ENCODE results near the gene SPPL2B.

Gene SPPL2B, protein sequence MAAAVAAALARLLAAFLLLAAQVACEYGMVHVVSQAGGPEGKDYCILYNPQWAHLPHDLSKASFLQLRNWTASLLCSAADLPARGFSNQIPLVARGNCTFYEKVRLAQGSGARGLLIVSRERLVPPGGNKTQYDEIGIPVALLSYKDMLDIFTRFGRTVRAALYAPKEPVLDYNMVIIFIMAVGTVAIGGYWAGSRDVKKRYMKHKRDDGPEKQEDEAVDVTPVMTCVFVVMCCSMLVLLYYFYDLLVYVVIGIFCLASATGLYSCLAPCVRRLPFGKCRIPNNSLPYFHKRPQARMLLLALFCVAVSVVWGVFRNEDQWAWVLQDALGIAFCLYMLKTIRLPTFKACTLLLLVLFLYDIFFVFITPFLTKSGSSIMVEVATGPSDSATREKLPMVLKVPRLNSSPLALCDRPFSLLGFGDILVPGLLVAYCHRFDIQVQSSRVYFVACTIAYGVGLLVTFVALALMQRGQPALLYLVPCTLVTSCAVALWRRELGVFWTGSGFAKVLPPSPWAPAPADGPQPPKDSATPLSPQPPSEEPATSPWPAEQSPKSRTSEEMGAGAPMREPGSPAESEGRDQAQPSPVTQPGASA

DNA sequence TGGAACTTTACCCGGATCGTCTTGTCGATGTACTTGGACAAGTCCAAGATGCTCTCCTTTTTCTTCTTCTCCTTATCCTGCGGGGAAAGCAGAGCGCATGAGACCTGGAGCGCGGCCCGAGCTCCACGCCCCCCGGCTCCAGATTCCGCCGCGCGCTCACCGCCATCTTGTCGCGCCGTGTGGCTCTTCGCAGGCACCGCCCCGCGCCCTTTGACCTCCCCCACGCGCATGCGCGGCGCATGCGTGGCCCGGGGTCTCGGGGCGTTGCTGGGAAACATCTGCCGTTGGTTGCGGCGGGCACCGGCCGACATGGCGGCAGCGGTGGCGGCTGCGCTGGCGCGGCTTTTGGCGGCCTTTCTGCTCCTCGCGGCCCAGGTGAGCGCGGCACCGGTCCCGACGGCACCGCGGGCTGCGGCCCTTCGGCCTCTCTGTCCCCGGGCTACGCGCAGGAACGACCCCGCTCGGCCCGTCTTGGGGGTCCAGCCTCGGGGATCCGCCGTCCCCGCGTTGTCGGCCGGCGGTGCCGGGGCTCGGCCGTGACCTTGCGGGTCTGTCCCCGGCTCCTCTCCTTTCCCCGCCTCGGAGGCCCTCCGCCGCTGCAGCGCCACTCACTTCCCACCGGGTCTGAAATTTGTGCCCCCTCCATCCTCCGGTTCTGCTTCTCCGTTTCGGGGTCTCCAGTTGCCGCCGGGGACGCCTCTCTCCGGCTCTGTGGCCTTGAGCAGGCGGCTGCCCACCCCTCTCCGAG lies at the start of gene SPPL2B, which contains the start of gene LSM7:
SPPL2B (plus strand) TSS at position 284 of the 748 bp plus-strand sequence; CDS start at position 310, 26 bp downstream.
LSM7 (minus strand) TSS at position 186 of the 748 bp plus-strand sequence; CDS start at position 166, 20 bp downstream.
- TF ChIP-seq, protein P1, sequence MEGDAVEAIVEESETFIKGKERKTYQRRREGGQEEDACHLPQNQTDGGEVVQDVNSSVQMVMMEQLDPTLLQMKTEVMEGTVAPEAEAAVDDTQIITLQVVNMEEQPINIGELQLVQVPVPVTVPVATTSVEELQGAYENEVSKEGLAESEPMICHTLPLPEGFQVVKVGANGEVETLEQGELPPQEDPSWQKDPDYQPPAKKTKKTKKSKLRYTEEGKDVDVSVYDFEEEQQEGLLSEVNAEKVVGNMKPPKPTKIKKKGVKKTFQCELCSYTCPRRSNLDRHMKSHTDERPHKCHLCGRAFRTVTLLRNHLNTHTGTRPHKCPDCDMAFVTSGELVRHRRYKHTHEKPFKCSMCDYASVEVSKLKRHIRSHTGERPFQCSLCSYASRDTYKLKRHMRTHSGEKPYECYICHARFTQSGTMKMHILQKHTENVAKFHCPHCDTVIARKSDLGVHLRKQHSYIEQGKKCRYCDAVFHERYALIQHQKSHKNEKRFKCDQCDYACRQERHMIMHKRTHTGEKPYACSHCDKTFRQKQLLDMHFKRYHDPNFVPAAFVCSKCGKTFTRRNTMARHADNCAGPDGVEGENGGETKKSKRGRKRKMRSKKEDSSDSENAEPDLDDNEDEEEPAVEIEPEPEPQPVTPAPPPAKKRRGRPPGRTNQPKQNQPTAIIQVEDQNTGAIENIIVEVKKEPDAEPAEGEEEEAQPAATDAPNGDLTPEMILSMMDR (IDR thresholded peaks at IDR 0.05): no peak

DNA sequence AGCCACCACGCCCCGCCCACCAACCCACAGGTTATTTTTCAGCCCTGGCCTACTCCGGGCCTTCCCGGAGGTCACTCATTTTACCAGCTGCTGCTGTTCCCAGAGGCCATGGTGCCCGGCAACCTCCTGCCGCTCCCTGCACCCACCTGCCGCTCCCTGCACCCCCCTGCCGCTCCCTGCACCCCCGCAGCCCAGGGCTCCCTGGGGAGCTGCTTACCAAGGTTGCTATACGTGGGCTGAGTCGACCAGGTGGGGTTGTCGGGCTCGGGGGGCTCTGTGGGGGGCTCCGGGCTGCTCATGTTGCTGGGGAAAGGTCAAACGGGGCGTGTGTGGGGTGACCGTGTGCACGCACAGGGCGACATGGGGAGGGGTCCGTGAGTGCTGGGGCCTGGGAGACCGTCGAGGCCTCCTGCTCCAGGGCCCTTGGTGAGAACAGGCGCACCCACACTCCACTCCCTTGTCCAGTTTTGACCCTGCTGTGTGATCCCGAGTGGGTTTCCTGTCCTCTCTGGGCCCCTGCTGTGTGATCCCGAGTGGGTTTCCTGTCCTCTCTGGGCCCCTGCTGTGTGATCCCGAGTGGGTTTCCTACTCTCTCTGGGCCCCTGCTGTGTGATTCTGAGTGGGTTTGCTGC lies 47.7 kb upstream of the SPPL2B start:
- TF ChIP-seq, protein P1 (IDR thresholded peaks at IDR 0.05): no peak

DNA sequence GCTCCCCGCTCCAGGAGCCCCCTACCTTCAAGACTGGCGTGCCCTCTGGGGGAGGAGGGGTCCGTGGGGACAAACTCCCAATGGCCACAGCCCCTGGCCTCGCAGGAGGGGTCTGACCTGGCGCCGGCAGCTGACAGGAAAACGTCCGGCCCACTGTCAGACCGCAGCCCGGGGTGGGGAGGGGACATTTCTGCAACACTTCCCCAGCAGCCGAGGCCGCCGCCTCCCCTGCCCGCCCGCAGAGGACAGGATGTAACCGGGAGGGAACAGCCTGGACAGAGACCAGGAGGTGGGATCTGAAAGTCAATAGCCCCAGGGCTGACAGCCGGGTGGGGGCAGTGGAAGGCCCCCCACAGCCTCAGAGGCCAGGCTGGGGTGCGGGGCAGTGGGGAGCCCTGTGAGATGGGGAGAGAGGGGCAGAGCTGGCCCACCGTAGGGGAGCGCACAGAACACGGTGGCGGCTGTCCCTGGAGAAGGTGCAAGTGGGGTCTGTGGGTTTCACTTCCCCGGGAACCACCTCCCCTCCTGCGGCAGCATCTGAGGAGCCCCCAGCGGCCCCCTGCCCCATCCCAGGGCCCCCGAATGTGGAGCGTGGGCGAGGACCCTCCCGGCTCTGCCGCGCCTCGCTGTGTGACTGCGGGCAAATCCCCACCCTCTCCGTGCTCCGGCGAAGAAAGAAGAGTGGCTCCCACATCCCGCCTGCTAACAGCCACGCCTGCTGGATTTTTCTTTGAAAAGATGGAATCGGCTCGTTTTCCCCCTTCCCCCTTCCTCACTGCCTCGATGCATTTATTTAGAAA lies 46.2 kb upstream of the SPPL2B start, which contains the start of gene PEAK3:
PEAK3 (minus strand) TSS at position 114 of the 800 bp plus-strand sequence. CDS start 1,244 bp downstream, outside the sequence.
- TF ChIP-seq, protein P1 (IDR thresholded peaks at IDR 0.05): no peak

DNA sequence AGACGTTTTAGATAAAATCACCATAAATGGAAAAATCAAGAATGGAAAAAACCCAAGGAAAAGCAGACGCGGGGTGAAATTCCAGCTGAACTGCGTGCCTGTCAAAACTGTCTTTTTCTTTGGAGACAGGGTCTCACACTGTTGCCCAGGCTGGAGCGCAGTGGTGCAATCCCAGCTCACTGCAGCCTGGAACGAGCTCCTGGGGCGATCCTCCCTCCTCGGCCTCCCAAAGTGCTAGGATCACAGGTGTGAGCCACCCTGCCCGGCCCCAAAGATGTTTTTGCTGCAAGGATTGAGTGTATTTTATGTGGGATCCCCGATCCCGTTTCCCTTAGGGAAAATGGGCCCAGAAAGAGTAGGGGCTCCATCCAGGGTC lies 45.6 kb upstream of the SPPL2B start:
- TF ChIP-seq, protein P1 (IDR thresholded peaks at IDR 0.05): no peak

DNA sequence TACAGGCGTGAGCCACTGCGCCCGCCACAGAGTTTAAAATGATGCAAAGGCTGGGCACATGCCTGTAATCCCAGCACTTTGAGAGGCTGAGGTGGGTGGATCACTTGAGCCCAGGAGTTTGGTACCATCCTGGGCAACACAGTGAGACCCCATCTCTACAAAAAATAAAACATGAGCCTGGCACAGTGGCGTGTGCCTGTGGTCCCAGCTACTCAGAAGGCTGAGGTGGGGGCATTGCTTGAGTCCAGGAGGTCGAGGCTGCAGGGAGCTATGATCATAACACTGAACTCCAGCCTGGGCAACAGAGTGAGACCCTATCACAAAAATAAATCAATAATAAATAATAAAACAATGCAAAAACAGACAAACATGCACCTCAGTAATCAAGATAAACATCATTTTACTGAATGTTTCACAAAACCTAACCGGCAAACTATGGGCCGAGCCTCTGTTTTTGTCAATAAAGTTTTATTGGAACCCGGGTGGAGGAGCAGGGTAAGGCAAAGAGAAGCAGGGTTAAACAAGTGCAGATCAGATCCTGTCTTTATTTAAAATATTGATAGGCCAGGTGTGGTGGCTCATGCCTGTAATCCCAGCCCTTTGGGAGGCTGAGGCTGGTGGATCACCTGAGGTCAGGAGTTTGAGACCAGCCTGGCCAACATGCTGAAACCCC lies 44.5 kb upstream of the SPPL2B start:
- TF ChIP-seq, protein P1 (IDR thresholded peaks at IDR 0.05): no peak

DNA sequence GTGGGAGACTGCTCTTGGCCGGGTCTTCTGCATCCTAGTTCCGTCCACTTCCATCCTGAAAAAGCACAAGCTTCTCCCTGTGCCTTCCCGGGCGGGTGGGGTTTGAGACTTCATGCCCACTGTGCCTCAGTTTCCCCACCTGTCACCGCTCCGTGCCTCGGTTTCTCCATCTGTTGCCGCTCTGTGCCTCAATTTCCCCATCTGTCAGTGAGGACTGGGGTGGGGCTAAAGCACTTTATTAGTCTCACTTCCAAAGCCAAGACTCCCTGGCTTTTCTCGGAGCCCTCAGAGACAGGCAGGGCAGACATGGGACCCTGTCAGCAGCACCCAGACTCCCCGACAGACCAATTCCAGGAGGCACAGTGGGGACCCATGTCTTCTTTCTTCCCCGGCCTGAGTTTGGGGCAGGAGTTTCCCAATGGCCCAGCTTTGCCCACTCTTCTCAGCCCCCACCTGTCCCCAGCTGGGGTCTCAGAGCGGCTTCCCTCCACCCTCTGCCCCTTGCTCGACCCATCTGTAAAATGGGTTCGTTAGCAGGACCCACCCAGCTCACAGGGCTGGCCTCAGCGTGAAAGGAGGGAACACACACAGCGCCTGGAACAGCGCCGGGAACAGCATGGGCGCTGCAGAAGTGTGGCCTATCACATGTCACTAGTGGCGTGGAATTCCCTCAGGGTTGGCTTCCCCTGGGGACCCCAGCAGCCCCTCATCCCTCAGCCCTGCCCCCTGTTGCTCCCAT lies 41.9 kb upstream of the SPPL2B start:
- TF ChIP-seq, protein P1 (IDR thresholded peaks at IDR 0.05): no peak

Data from LNCAP (cell line).